Measurements from ENCODE around the gene METAP1D. TPM values are rescaled to one million over a fixed set of nuclear protein-coding genes. Genes with fewer than 3 reads are reported as not detected.
A peak's percentile ranks its signal among the peaks of the same experiment; 100 is the strongest.

The METAP1D gene
- total RNA-seq, 4 donors from 2014 or later = 5.2 to 30.9 (median 7.3) TPM

- Histone ChIP-seq H3K9me3 (no peaks in the 10 kb centered on the region), H3K4me3 (replicated peaks in 1 of 3) (no peak overlapping the region), H3K27ac (peak overlapping the region in 1 of 3 donors; percentile 13), H3K4me1 (peaks cover 12 to 29% of the 10 kb centered on the region in 2 donors), H3K27me3 (peaks cover 90% of the 10 kb centered on the region), H3K36me3 (no peaks in the 10 kb centered on the region)
- intact Hi-C loops (cut with DNase I) = no loop called here
- DNase-seq = no peak
- TF ChIP-seq CTCF (IDR thresholded peaks at IDR 0.05) (no peak), POLR2A (IDR thresholded peaks at IDR 0.05) (no peak)
- 26 to 37% methylated on average over 13 of the region's 13 CpGs for WGBS, 2 donors
Measured at GRCh38 chr2:172091000-172091641, 91.4 kb downstream of the METAP1D start.

- WGBS, 2 donors = 23 to 36% methylated on average over 11 of the region's 11 CpGs
- intact Hi-C loops (cut with DNase I) = no loop called here
- H3K36me3 ChIP-seq = no peaks in the 10 kb centered on the region
- H3K9me3 ChIP-seq = no peaks in the 10 kb centered on the region
- H3K27me3 ChIP-seq = peaks cover 87% of the 10 kb centered on the region
- H3K4me1 ChIP-seq = peaks cover 8 to 29% of the 10 kb centered on the region in 2 donors
- no peak for DNase-seq
- H3K27ac ChIP-seq = no peak overlapping the region
- TF ChIP-seq POLR2A (IDR thresholded peaks at IDR 0.05) (no peak), CTCF (IDR thresholded peaks at IDR 0.05) (no peak)
- H3K4me3 ChIP-seq (replicated peaks in 1 of 3) = no peak overlapping the region
Measured at GRCh38 chr2:172091761-172092566, 92.2 kb downstream of the METAP1D start.

- Histone ChIP-seq H3K4me1 (peaks cover 8 to 37% of the 10 kb centered on the region in 2 donors), H3K9me3 (no peaks in the 10 kb centered on the region), H3K27me3 (peaks cover 87% of the 10 kb centered on the region), H3K36me3 (no peaks in the 10 kb centered on the region), H3K4me3 (replicated peaks in 1 of 3) (no peak overlapping the region), H3K27ac (no peak overlapping the region)
- no peak for DNase-seq
- 14 to 17% methylated on average over 19 of the region's 19 CpGs for WGBS, 2 donors
- intact Hi-C loops (cut with DNase I) = no loop called here
- TF ChIP-seq CTCF (IDR thresholded peaks at IDR 0.05) = no peak
- no peak for TF ChIP-seq POLR2A (IDR thresholded peaks at IDR 0.05)
Measured at GRCh38 chr2:172092716-172093415, 93.1 kb downstream of the METAP1D start.

- Histone ChIP-seq H3K4me3 (replicated peaks in 1 of 3) (no peak overlapping the region), H3K27me3 (peaks cover 90% of the 10 kb centered on the region), H3K4me1 (peaks cover 8 to 42% of the 10 kb centered on the region in 2 donors), H3K36me3 (no peaks in the 10 kb centered on the region), H3K27ac (no peak overlapping the region), H3K9me3 (no peaks in the 10 kb centered on the region)
- intact Hi-C loops (cut with DNase I) = no loop called here
- DNase-seq = no peak
- WGBS, 2 donors = 17 to 26% methylated on average over 18 of the region's 18 CpGs
- no peak for TF ChIP-seq CTCF (IDR thresholded peaks at IDR 0.05)
- no peak for TF ChIP-seq POLR2A (IDR thresholded peaks at IDR 0.05)
Measured at GRCh38 chr2:172093416-172094293, 93.9 kb downstream of the METAP1D start.

Data from thyroid gland (tissue), 4 donors.